Hepatocyte (in vitro differentiated cells): ENCODE data around the gene MMP8. TPM values are rescaled to one million over a fixed set of nuclear protein-coding genes. Genes with fewer than 3 reads are reported as not detected.

Experiments
- DNase-seq: peaks from one replicate; pipeline ENCODE4 v3.0.0-alpha.2; 2016; ENCODE audit warnings: low spot score
- H2AFZ ChIP-seq: fragments of 200-600 bp; sonication (generic); 2 replicates; pipeline ENCODE4 v1.6.0; 2016; ENCODE audit warnings: antibody characterized with exemption, mild to moderate bottlenecking
- H3K27ac ChIP-seq: fragments of 200-600 bp; sonication (generic); 2 replicates; pipeline ENCODE4 v1.5.1; 2016; ENCODE audit warnings: mild to moderate bottlenecking
- H3K27me3 ChIP-seq: fragments of 200-600 bp; sonication (generic); 2 replicates; pipeline ENCODE4 v1.6.1; 2016
- H3K36me3 ChIP-seq: fragments of 200-600 bp; sonication (generic); replicated peaks from 2 replicates; pipeline ENCODE4 v1.5.1; 2016; ENCODE audit warnings: low read depth; ENCODE audit not compliant: insufficient read depth
- H3K4me1 ChIP-seq: fragments of 200-600 bp; sonication (generic); 2 replicates; pipeline ENCODE4 v1.5.1; 2016; ENCODE audit warnings: mild to moderate bottlenecking, moderate library complexity; ENCODE audit not compliant: insufficient read depth
- H3K4me2 ChIP-seq: fragments of 200-600 bp; sonication (generic); 2 replicates; pipeline ENCODE4 v1.6.0; 2016
- H3K4me3 ChIP-seq: fragments of 200-600 bp; sonication (generic); 2 replicates; pipeline ENCODE4 v1.5.1; 2016; ENCODE audit warnings: mild to moderate bottlenecking
- H3K79me2 ChIP-seq: fragments of 200-600 bp; sonication (generic); 2 replicates; pipeline ENCODE4 v1.6.0; 2017; ENCODE audit warnings: mild to moderate bottlenecking
- H3K9me2 ChIP-seq: fragments of 200-600 bp; sonication (generic); replicated peaks from 2 replicates; pipeline ENCODE4 v1.6.0; 2017; ENCODE audit warnings: mild to moderate bottlenecking; ENCODE audit not compliant: insufficient read depth
- H3K9me3 ChIP-seq: fragments of 200-600 bp; sonication (generic); 2 replicates; pipeline ENCODE4 v1.5.1; 2016; ENCODE audit warnings: low read depth, mild to moderate bottlenecking
- H4K20me1 ChIP-seq: fragments of 200-600 bp; sonication (generic); 2 replicates; pipeline ENCODE4 v1.6.0; 2016; ENCODE audit warnings: mild to moderate bottlenecking; ENCODE audit not compliant: insufficient read depth, poor library complexity, severe bottlenecking
- EZH2 ChIP-seq: fragments of 200-600 bp; sonication (generic); IDR thresholded peaks from 2 replicates; pipeline ENCODE4 v1.6.1; 2016; ENCODE audit warnings: antibody characterized with exemption, mild to moderate bottlenecking, borderline replicate concordance
- EZH2phosphoT487 ChIP-seq: fragments of 200-600 bp; sonication (generic); IDR thresholded peaks from one replicate; pipeline ENCODE4 v1.6.1; 2018; ENCODE audit warnings: antibody characterized with exemption, mild to moderate bottlenecking, low read depth, moderate library complexity; ENCODE audit not compliant: unreplicated experiment, severe bottlenecking
- WGBS: methylation state at CpG from one replicate; pipeline ENCODE4 v1.1.6; 2016; ENCODE audit warnings: low lambda C conversion rate; ENCODE audit errors: missing lambda C conversion rate; 5-methylcytosine and 5-hydroxymethylcytosine counted together
- polyA plus RNA-seq: library from polyadenylated mRNA; unstranded; fragments of >200 nt; fragmentation: Nextera tagmentation; extraction: Ambion mirVana; gene quantifications from 2 replicates; pipeline ENCODE4 v1.2.1, GENCODE V29; 2016
- total RNA-seq: library from RNA; depleted of rRNA; stranded (reverse); fragments of >200 nt; gene quantifications from 2 replicates; pipeline ENCODE4 v1.2.3, GENCODE V29; 2014
- TF ChIP-seq, protein P1 (sequence below): fragments of 200-600 bp; sonication (generic); IDR thresholded peaks from 2 replicates; pipeline ENCODE4 v1.5.1; 2016; ENCODE audit warnings: antibody characterized with exemption, mild to moderate bottlenecking; ENCODE audit not compliant: poor library complexity

Gene MMP8
- total and polyA plus RNA-seq, 2 experiments from 2014 or later: 0.37 TPM; not detected in 1

DNA sequence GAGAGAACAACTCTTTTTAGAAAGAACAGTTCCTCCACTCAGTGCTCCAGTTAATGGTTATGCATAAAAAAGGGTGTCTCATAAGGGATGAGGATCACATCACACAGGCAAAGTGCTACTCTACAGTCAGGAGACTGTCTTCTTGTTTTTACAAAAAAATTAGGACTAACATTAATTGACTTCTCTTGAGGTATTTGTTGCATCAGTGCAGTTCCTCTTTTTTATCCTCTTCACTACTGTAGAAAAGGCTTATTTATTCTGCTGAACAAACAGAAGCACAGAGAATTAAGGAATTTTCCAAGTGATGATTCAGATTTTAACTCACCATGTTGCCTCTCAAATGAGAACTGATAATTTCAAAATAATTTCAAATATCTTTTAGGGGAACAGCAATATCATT lies 1.9 kb downstream of the MMP8 start:
- Histone ChIP-seq H3K27ac (no peak overlapping the region), H4K20me1 (no peaks in the 10 kb centered on the region), H3K4me2 (no peak overlapping the region), H3K4me3 (no peak overlapping the region), H2AFZ (no peak overlapping the region), H3K27me3 (no peaks in the 10 kb centered on the region), H3K36me3 (no peaks in the 10 kb centered on the region), H3K9me2 (no peaks in the 10 kb centered on the region), H3K79me2 (no peaks in the 10 kb centered on the region), H3K4me1 (no peaks in the 10 kb centered on the region), H3K9me3 (no peaks in the 10 kb centered on the region)
- no peak for DNase-seq
- TF ChIP-seq EZH2phosphoT487 (no peak), EZH2 (no peak)
- TF ChIP-seq, protein P1, sequence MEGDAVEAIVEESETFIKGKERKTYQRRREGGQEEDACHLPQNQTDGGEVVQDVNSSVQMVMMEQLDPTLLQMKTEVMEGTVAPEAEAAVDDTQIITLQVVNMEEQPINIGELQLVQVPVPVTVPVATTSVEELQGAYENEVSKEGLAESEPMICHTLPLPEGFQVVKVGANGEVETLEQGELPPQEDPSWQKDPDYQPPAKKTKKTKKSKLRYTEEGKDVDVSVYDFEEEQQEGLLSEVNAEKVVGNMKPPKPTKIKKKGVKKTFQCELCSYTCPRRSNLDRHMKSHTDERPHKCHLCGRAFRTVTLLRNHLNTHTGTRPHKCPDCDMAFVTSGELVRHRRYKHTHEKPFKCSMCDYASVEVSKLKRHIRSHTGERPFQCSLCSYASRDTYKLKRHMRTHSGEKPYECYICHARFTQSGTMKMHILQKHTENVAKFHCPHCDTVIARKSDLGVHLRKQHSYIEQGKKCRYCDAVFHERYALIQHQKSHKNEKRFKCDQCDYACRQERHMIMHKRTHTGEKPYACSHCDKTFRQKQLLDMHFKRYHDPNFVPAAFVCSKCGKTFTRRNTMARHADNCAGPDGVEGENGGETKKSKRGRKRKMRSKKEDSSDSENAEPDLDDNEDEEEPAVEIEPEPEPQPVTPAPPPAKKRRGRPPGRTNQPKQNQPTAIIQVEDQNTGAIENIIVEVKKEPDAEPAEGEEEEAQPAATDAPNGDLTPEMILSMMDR: no peak

DNA sequence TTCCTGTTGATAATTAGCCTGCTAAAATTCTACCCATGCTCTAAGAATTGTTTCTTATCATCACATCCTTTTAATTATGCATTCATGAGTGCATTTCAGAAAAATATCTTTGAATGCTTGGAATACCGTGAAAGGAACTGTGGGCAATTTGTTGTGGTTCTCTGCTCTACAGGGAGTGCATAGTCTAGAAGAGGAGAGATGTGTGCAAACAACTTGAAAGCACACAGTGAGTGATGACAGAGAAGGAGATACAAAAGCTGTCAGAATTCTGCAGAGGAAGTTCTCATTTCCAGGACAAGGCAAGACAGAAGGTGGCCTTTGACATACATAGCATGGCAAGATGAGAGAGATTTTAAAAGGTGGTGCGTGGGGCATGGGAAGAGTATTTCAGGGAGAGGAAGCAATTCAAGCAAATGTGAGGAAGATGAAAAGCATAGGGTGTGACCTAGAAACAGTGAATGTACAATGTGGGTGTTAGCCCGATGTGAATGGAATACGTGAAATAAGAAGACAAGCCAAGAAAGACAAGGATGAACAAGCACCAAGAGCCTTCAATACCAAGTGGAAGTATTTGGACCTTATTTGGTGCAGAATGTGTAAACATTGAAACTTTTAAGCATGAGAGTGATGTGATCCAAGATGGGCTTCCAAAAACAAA lies 5.0 kb downstream of the MMP8 start:
- H3K4me3 ChIP-seq: no peak overlapping the region
- H4K20me1 ChIP-seq: no peaks in the 10 kb centered on the region
- TF ChIP-seq, protein P1: no peak
- no peak for TF ChIP-seq EZH2
- TF ChIP-seq EZH2phosphoT487: no peak
- 74% methylated on average over 4 of the region's 4 CpGs for WGBS
- H3K9me3 ChIP-seq: no peaks in the 10 kb centered on the region
- H2AFZ ChIP-seq: no peak overlapping the region
- no peaks in the 10 kb centered on the region for H3K4me1 ChIP-seq
- no peaks in the 10 kb centered on the region for H3K27me3 ChIP-seq
- H3K79me2 ChIP-seq: no peaks in the 10 kb centered on the region
- H3K9me2 ChIP-seq: no peaks in the 10 kb centered on the region
- H3K36me3 ChIP-seq: no peaks in the 10 kb centered on the region
- H3K27ac ChIP-seq: no peak overlapping the region
- H3K4me2 ChIP-seq: no peak overlapping the region
- DNase-seq: no peak

DNA sequence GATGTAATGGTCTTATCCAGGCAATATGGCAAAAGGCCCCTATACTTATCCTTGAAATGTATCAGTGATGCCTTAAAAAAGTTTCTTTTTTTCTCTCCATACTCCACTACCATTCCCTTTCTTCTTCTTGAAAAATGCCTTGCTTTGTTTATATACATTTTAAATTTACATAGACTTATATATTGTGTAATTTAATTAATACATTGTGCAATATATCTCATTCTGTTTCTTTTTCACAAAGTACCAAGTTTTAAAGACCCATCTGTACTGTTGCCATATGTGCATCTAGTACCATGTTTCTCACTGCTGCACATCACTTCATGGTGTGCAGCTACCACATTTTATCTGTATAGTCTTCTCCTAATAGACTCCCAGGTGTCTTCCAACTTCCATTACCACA lies 7.5 kb downstream of the MMP8 start:
- DNase-seq: no peak
- Histone ChIP-seq H3K79me2 (no peaks in the 10 kb centered on the region), H3K27me3 (no peaks in the 10 kb centered on the region), H3K27ac (no peak overlapping the region), H3K4me1 (no peaks in the 10 kb centered on the region), H3K4me2 (no peak overlapping the region), H3K4me3 (no peak overlapping the region), H3K9me3 (no peaks in the 10 kb centered on the region), H2AFZ (no peak overlapping the region), H3K36me3 (no peaks in the 10 kb centered on the region), H3K9me2 (no peaks in the 10 kb centered on the region), H4K20me1 (no peaks in the 10 kb centered on the region)
- TF ChIP-seq, protein P1: no peak
- TF ChIP-seq EZH2 (no peak), EZH2phosphoT487 (no peak)

DNA sequence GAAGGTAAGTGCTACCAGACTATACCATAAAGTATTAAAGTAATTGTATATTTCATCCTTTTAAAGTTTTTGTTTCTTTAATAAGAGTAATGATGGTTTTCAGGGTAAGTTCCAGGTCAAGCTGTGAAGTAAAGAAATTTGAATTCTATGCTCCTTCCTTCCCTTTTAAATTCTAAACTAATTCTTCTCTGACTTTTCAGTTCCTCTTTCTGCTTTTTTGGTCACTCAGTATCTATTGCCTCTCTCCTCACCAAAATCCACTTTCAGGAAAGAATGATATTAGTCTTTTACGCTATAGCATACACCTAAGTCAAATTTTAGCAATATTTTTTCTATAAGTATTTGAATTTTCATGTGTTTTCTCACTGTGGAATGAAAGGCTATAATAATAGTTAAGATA lies 8.2 kb downstream of the MMP8 start:
- Histone ChIP-seq H2AFZ (no peak overlapping the region), H3K79me2 (no peaks in the 10 kb centered on the region), H3K27me3 (no peaks in the 10 kb centered on the region), H3K27ac (no peak overlapping the region), H3K4me2 (no peak overlapping the region), H3K4me1 (no peaks in the 10 kb centered on the region), H4K20me1 (no peaks in the 10 kb centered on the region), H3K9me2 (no peaks in the 10 kb centered on the region), H3K9me3 (no peaks in the 10 kb centered on the region), H3K4me3 (no peak overlapping the region), H3K36me3 (no peaks in the 10 kb centered on the region)
- TF ChIP-seq, protein P1: no peak
- WGBS: 100% methylated on average over 1 of the region's 1 CpG
- DNase-seq: no peak
